MM.1S (cell line): ENCODE results near the gene BOD1.

ENCODE experiments used
- EZH2 ChIP-seq: fragments of 300-600 bp; sonication (generic); optimal IDR thresholded peaks from 2 replicates; pipeline ENCODE3; 2017; ENCODE audit warnings: low read depth, mild to moderate bottlenecking, antibody characterized with exemption, low read length, mixed read lengths
- EZH2phosphoT487 ChIP-seq: fragments of 300-600 bp; sonication (generic); IDR thresholded peaks from 2 replicates; pipeline ENCODE4 v1.6.1; 2018; ENCODE audit warnings: antibody characterized with exemption, low read length
- TF ChIP-seq, protein P1 (sequence below): fragments of 300-600 bp; sonication (generic); IDR thresholded peaks from 2 replicates; pipeline ENCODE4 v1.5.1; 2016; ENCODE audit warnings: antibody characterized with exemption, low read length, mixed read lengths

DNA sequence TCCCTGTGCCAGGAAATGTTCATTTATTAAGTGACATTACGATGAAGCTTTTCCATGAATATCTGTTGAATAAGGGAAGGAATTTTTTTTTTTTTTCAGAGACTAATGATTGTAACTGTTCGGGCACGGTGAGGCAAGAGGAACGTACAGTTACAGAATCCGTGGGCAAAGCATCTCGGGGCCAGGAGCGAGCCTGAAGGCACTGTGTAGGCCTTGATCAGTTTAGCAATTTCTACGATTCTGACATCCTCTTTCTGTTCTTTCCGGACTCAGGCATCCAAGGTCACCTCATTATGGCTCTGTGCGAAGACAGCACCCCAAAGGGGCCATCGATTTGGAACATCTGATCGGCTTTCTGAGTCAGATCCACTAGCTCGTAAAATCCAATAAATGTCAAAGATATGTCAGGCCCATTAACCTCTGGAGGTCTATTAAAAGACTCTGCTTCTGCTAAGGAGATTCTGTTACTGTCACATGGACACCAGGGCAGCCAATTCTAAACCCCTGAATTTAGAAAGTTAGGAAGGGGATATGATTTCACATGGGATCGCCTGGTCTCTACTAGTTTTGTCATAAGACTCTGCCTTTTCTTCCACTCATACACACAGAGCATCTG is 41.4 kb upstream of the BOD1 start:
- TF ChIP-seq, protein P1, sequence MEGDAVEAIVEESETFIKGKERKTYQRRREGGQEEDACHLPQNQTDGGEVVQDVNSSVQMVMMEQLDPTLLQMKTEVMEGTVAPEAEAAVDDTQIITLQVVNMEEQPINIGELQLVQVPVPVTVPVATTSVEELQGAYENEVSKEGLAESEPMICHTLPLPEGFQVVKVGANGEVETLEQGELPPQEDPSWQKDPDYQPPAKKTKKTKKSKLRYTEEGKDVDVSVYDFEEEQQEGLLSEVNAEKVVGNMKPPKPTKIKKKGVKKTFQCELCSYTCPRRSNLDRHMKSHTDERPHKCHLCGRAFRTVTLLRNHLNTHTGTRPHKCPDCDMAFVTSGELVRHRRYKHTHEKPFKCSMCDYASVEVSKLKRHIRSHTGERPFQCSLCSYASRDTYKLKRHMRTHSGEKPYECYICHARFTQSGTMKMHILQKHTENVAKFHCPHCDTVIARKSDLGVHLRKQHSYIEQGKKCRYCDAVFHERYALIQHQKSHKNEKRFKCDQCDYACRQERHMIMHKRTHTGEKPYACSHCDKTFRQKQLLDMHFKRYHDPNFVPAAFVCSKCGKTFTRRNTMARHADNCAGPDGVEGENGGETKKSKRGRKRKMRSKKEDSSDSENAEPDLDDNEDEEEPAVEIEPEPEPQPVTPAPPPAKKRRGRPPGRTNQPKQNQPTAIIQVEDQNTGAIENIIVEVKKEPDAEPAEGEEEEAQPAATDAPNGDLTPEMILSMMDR = no peak
- TF ChIP-seq EZH2 (no peak), EZH2phosphoT487 (no peak)
